Measurements from ENCODE around the gene TCP11L2. TPM values are rescaled to one million over a fixed set of nuclear protein-coding genes. Genes with fewer than 3 reads are reported as not detected.

Gene TCP11L2
- total RNA-seq, 4 donors from 2014 or later: 22.3 to 59.7 (median 45.2) TPM

DNA sequence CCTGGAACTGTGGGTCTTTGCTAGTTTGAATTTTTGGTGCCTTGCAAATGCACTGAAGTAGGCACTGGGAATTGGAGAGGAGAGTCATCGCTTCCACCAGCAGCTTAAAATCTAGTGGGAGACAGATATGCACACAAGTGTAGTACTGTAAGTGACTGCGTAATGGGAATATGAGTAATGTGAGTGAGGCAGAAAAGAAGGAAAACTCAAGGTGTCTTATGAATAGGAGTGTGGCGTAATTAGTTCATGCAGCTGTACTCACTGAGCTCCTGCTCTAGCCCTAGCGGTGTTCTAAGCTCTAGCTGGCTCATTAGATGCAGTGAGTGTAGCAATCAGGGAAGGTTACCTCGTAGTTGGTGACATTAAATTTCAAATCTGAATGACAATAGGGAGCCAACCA, 2.8 kb downstream of the TCP11L2 start:
- TF ChIP-seq POLR2A (IDR thresholded peaks at IDR 0.05) (no peak), CTCF (IDR thresholded peaks at IDR 0.05) (no peak)
- H3K4me3 ChIP-seq: no peak overlapping the region
- no peak for DNase-seq
- H3K36me3 ChIP-seq: no peaks in the 10 kb centered on the region
- H3K27me3 ChIP-seq: no peaks in the 10 kb centered on the region
- no peaks in the 10 kb centered on the region for H3K9me3 ChIP-seq
- H3K27ac ChIP-seq: no peak overlapping the region
- intact Hi-C loops (cut with DNase I; ENCODE audit: low total_unique reads): no loop called here
- H3K4me1 ChIP-seq: peaks cover 11 to 13% of the 10 kb centered on the region in 2 donors

DNA sequence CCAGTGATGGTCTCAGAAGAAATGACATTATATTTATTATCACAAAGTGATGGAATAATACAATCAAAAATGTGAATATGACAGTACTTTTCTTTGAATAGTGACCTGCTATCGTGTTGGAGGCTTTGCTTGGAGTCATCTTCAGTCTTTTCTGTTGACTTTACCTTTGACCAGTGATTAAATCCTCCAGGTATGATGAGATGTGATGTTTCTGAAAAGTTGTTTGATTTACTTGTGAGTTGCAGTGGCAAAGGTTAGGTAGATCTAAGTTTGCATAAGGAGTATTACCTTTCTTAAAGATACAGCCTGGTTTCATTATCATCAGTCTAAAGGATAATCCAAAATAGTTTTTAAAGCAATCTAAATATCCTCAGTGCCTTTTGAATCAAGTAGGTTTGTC, 4.6 kb downstream of the TCP11L2 start:
- no peaks in the 10 kb centered on the region for H3K36me3 ChIP-seq
- TF ChIP-seq POLR2A (IDR thresholded peaks at IDR 0.05) (no peak), CTCF (IDR thresholded peaks at IDR 0.05) (no peak)
- no peak for DNase-seq
- peaks cover 11 to 13% of the 10 kb centered on the region in 2 donors for H3K4me1 ChIP-seq
- intact Hi-C loops (cut with DNase I; ENCODE audit: low total_unique reads): no loop called here
- H3K27ac ChIP-seq: no peak overlapping the region
- no peaks in the 10 kb centered on the region for H3K9me3 ChIP-seq
- H3K27me3 ChIP-seq: no peaks in the 10 kb centered on the region
- H3K4me3 ChIP-seq: no peak overlapping the region

DNA sequence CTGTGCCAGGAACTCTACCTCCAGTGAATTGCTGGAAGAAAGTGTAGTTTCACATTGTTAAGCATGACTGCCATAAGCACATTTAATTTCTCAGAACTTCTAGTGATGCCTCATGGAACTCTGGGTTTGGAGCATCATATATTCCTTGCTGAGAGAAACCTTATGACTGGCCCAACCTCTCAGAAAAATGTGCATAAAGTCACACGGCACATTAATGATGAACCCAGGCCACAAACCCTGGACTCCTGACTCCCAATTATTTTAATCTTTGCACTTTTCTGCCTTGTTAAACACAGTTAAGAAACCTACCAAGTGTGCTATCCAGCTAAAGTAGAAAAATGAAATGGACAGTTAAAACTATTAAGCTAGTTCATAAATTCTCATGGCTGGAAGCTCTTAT, 5.6 kb downstream of the TCP11L2 start:
- intact Hi-C loops (cut with DNase I; ENCODE audit: low total_unique reads): no loop called here
- H3K27me3 ChIP-seq: no peaks in the 10 kb centered on the region
- TF ChIP-seq CTCF (IDR thresholded peaks at IDR 0.05) (no peak), POLR2A (IDR thresholded peaks at IDR 0.05) (no peak)
- no peaks in the 10 kb centered on the region for H3K9me3 ChIP-seq
- no peak for DNase-seq
- H3K4me3 ChIP-seq: no peak overlapping the region
- H3K27ac ChIP-seq: no peak overlapping the region
- no peaks in the 10 kb centered on the region for H3K36me3 ChIP-seq
- peaks cover 11 to 13% of the 10 kb centered on the region in 2 donors for H3K4me1 ChIP-seq

- TF ChIP-seq CTCF (IDR thresholded peaks at IDR 0.05) (no peak), POLR2A (IDR thresholded peaks at IDR 0.05) (no peak)
- intact Hi-C loops (cut with DNase I; ENCODE audit: low total_unique reads): no loop called here
- Histone ChIP-seq H3K4me1 (peaks cover 11 to 13% of the 10 kb centered on the region in 2 donors), H3K4me3 (no peak overlapping the region), H3K27ac (no peak overlapping the region), H3K36me3 (no peaks in the 10 kb centered on the region), H3K27me3 (no peaks in the 10 kb centered on the region), H3K9me3 (no peaks in the 10 kb centered on the region)
- DNase-seq: no peak
These were observed 6.1 kb downstream of the TCP11L2 start for GRCh38 chr12:106308611-106309010.

- H3K4me3 ChIP-seq: no peak overlapping the region
- no peak for DNase-seq
- TF ChIP-seq POLR2A (IDR thresholded peaks at IDR 0.05) (no peak), CTCF (IDR thresholded peaks at IDR 0.05) (no peak)
- H3K4me1 ChIP-seq: peaks cover 4 to 13% of the 10 kb centered on the region in 2 donors
- intact Hi-C loops (cut with DNase I; ENCODE audit: low total_unique reads): no loop called here
- no peaks in the 10 kb centered on the region for H3K27me3 ChIP-seq
- H3K27ac ChIP-seq: no peak overlapping the region
- no peaks in the 10 kb centered on the region for H3K9me3 ChIP-seq
- H3K36me3 ChIP-seq: no peaks in the 10 kb centered on the region
These were observed 7.4 kb downstream of the TCP11L2 start for GRCh38 chr12:106309671-106310505.

All from uterus (tissue), 4 donors.